Left renal cortex interstitium (tissue), 4 donors: ENCODE results near the gene PPP6R2. TPM values are rescaled to one million over a fixed set of nuclear protein-coding genes. Genes with fewer than 3 reads are reported as not detected.
"Not testable (repeated sequence)": the region's sequence is repeated elsewhere in the genome, so short reads cannot be mapped to it uniquely, and the experiment has no call there.

Experiments used
- DNase-seq, 4 donors: peaks; one replicate each; pipeline ENCODE4 v3.0.0-alpha.2; 2013; ENCODE audit warnings: low read depth in 4 of 4, low spot score in 2 of 4, missing footprints in 1 of 4
- polyA plus RNA-seq, 4 donors: library from polyadenylated mRNA; unstranded; fragments of 120-200 nt; gene quantifications; one replicate each; pipeline ENCODE4 v1.2.1, GENCODE V29; 2013; ENCODE audit not compliant: insufficient read length in 4 of 4

Gene PPP6R2
- polyA plus RNA-seq, 4 donors = 33.0 to 61.1 (median 46.3) TPM

DNA sequence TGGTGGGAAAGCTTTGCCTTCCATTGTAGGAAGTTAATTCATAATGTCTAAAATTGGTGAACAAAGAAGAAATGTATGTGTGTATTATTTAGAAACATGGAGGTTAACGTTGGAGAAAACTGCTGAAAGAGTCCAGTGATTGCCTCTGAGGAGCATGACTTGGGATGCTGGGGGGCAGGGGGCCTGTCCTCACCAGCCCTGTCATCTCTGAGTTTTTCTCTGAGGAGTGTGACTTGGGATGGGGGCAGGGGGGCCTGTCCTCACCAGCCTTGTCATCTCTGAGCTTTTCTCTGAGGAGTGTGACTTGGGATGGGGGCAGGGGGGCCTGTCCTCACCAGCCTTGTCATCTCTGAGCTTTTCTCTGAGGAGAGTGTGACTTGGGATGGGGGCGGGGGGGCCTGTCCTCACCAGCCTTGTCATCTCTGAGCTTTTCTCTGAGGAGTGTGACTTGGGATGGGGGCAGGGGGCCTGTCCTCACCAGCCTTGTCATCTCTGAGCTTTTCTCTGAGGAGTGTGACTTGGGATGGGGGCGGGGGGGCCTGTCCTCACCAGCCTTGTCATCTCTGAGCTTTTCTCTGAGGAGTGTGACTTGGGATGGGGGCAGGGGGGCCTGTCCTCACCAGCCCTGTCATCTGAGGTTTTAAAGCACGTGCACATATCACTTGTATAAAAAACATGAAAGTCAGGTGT is 54.4 kb downstream of the PPP6R2 start:
- DNase-seq = not testable (repeated sequence)

DNA sequence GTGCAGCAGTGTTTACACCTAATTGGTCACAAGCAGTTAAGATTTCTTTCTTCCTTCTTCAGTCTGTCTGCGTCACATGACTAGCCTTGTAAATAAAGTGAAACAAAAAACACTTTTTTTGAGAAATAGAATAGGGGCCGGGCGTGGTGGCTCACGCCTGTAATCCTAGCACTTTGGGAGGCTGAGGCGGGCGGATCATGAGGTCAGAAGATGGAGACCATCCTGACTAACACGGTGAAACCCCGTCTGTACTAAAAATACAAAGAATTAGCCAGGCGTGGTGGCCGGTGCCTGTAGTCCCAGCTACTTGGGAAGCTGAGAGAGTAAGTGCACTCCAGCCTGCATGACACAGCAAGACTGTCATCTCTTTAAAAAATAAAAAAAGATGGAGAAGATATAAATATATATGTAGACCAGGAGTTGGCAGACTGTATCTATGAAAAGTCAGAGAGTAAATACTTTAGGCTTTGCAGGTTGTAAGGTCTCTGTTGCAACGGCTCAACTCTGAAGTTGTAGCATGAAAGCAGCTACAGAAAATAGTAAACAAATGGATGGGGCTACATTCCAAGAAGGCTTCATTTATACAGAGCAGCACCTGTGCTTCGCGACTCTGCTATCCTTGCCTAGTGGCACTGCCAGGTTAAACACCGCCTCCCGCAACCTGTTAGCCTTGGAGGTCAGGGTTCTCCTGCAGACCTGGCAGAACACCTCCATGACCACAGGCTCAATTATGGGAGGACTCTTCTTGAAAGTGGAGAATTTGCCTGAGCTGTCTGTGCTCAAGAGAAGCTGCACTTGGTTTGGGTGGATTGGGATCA is 55.9 kb downstream of the PPP6R2 start:
- no peak for DNase-seq

DNA sequence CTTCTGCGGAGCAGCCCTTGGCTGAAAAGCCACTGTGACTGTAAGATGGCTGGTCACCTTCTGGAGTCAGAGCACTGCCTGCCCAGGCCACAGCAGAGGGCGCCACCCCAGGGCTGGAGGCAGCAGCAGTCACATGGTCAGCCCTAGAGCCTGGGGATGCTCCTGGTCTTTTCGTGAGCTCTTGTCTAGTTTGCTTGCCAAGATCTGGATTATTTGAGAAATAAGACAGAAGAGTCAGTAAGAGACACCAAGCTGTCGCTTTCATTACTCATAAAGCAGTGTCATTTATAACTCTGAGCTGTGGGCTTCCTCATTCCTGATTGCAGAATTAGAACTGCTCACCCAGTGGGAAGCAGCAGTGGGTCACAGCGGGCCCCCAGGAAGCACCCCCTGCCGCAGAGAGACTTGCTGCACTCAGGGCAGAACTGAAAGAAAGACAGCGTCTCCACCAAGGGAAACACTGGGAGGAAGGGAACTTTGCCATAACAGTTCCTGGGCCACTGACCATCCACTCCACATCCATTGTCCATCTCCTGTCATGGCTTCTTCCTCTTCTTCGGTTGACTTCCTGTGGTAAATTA is 56.7 kb downstream of the PPP6R2 start:
- no peak for DNase-seq

DNA sequence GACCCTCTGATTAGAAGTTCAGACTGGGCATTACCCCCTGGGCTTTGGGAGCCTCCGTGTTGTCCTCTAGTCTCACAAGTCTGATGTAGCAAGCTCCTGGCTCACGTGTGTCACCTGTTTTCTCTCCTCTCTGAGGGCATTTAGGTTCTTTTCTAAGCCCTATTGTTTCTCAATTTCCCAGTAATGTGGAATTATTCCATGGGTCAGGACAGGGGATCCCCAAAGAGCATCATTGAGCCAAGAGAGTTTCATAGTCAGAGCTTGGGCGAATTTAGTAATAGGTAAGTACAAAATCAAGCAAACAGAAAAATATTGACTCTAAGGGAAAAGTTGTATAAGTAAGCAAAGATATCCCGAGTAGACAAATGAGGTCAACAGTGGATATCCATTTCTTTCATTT is 57.3 kb downstream of the PPP6R2 start:
- DNase-seq = no peak

DNA sequence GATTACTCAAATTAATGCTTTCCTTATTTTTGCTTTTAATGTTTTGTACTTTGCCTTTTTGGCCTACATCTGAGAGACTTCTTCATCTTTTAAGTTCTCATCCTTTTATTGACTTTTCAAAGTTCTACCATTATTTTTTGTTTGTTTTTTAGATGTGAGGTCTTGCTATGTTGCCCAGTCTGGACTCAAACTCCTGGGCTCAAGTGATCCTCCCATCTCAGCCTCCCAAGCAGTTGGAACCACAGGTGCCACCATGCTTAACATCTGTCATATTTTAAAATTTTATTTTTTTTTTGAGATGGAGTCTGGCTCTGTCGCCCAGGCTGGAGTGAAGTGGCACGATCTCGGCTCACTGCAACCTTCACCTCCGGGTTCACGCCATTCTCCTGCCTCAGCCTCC is 57.8 kb downstream of the PPP6R2 start:
- no peak for DNase-seq

DNA sequence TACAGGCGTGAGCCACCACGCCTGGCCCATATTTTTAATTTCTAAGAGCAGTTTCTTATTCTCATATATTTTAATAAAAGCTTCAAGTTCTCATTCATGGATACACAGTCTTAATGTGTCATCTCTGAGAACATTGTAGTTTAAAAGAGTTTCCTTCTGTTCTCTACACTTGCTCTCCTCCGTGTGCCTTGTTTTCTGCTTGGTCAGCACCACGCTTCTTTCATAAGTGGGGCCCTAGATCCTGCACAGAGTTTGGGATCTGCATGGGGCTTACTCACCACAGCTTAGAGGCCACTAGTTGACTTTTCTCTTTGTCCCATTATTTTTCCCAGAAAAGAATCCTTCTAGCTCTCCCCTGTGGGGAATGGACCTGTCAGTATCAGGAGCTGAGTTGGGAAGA is 58.8 kb downstream of the PPP6R2 start:
- no peak for DNase-seq

DNA sequence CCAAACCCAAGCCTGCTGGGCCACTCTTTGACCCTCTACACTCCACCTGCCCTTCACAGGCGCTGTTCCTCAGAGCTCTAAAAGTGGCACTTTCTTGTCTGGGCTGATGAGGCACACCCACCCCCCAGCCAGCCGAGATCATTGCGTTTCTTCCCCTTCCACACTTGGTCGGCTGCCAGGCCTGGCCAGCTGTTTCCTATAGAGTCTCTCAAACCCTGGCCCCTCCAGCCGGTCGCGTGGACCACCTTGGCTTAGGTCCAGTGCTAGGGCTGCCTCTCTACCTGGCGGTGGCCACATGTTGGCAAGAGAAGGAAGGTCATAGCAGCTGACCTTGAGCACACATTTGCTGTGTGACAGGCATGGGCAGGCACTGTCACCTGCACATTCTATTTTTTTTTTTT is 60.6 kb downstream of the PPP6R2 start:
- DNase-seq = no peak

DNA sequence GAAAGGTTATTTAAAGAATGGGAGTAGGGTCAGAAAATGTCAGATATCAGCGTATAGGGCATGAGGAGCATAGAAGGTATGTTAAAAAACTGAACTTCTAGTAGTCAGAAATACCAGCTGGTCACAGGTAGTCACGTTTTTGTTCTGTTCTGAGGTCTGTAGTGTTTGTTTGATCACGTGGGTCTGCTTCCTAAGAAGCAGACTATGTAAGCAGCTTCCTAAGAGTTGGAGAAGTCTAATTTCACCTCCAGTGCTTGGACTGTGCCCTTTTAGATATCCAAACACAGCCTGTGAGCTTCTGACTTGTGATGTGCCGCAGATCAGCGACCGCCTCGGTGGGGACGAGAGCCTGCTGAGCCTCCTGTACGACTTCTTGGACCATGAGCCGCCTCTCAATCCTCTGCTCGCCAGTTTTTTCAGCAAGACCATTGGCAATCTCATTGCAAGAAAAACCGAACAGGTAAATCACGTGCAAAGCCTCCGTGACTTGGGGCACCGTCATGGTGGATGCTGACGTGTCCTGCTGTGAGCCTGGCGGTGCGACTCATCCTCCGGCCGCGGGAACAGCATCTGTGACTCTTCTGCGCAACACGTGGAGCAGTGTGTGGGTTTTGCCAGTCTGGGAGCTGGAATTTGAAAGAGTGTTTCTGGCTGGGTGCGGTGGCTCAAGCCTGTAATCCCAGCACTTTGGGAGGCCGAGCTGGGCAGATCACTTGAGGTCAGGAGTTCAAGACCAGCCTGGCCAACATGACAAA is 63.5 kb downstream of the PPP6R2 start:
- no peak for DNase-seq

DNA sequence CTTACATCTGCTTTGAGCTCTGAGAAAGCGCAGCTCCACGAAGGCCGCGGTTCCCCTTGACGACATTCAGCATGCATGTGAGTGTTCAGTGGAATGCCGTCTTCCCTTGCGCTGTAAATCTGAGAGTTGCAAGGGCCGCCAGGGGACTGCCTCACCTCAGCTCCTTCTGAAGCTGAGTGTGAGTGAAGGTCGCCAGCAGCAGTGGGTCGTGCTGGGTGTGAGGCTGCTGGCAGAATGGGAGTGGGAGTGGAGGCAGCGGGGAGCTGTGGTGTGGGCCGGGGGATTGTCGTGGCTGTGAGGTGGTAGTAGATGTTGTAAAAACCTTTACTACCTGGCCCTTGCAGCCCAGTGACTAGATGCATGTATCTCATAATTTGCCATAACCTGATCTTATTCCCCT is 65.2 kb downstream of the PPP6R2 start:
- DNase-seq = no peak

DNA sequence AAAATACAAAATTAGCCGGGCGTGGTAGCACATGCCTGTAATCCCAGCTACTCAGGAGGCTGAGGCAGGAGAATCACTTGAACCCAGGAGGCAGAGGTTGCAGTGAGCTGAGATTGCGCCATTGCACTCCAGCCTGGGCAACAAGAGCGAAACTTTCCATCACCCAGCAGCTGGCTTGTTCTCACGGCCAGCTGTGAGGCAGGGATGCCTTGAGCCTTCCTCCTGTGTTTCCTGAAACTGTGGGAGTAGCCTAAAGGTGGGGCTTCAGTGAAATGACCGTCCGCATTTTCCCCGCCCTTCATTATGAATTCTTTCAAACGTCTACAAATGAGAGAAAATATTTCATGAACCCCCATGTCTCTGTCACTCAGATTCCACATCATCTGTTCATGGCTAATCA is 65.8 kb downstream of the PPP6R2 start:
- not testable (repeated sequence) for DNase-seq

DNA sequence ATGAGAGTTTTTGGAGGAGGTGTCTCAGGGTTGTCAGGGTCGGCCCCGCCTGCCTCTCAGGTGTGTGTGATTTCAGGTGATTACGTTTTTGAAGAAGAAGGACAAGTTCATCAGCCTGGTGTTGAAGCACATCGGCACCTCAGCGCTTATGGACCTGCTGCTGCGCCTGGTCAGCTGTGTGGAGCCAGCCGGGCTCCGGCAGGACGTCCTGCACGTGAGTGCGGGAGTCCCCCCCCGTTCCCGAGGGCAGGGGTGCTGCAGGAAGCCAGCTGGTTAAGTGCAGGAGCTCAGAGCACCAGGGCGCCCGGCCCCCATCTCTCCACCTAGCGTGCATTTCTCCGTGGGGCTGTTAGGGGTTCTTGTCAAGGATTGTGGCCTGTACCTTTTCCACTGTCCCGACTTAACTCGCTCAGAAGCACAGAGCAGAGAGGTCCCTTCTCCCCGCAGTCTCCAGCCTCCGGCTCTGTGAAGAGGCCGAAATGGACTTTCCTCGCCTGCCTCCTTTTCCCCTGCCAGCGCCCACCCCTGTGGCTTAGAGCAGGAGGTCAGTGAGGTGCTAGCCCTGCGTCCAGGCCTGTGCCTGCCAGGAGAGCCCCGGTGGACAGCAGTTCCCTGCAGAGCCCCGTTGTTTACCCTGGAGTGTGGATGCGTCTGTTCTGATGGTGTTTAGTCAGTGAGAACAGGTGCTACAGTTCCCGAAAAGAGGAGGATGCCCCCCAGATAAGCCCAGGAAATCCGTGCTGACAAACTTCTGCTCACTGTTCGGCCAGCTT is 71.5 kb downstream of the PPP6R2 start:
- no peak for DNase-seq

DNA sequence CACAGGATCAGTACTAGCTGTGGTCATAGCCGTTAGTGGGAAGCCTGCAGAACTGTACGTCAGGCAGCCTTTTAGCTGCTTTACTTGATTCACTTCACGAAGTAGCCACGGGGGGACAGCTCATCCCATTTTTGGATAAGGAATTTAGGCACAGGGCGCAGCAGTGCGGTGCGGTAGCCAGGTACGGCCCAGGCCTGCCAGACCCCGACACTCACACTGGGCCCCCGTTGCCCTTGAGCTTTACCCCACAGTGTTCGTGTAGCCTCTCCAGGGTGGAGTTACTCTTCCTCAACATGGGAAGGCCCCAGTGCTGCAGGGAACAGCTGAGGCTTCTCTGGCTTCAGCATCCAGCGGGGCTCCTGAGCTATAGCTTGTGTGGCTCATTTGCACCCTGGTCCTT is 72.3 kb downstream of the PPP6R2 start:
- no peak for DNase-seq

DNA sequence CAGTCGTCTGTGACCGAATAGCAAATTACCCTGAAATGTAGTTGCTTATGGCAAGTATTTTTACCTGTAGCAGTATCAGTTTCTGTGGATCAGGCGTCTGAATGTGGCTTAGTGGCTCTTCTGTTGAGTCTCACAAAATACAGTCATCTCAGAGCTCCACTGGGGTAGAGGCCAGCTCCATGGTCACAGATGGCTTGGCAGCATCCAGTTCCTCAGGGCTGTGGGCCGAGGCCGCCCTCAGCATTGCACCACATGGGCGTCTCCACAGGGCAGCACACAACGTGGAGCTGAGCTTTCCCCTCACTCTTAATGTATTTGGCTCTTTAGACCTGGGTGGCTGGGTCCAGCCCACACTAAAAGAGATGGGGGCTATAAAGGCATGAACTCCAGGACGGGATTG is 73.9 kb downstream of the PPP6R2 start:
- DNase-seq = no peak

DNA sequence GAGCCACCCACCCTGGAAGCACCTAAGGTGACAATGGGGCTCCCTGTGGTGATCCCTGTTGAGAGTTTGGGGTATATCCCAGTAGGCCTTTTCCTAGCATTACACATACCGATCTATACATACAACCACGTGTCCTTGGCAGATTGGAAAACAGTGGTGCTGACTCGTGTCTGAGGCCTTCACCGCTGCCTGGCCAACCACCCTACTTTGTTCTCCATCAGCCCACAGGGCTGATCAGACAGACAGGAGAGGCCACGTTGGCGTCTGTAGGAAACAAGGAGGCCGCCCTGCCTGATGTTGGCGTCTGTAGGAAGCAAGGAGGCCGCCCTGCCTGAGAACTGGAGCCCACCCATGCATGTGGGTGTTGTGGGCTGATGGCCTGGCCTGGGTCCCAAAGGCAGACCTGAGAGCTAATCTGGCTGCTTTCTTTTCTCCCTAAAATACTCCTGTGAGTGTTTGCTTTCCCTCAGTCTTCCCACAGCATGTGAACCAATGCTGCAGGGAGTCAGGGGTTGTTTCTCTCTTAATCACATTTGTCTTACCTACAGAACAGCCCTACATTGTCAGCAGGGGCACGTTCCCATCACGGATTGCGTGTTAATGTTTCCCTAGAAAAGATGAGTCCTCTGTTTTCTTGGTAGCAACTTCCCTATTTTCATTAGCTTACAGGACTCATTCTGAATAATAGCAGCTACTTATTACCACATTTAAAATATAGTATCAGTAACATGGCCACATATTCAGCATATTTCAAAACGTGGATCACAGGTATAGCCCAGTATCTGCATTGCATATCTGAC is 74.5 kb downstream of the PPP6R2 start:
- DNase-seq = no peak

DNA sequence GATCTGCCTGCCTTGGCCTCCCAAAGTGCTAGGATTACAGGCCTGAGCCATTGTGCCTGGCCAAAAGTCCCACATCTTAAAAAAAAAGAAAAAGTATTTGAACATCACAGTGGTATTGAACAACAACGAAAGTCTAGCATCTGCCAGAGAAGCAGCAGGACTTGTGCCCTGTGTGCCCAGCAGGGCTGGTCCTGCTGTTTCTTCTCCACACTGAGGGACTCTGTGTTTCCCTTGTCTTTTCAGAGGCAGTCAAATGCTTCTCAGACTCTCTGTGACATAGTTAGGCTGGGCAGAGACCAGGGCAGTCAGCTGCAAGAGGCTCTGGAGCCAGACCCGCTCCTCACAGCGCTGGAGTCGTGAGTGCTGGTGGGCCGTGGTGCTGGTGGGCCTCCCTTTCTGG is 75.5 kb downstream of the PPP6R2 start:
- no peak for DNase-seq

DNA sequence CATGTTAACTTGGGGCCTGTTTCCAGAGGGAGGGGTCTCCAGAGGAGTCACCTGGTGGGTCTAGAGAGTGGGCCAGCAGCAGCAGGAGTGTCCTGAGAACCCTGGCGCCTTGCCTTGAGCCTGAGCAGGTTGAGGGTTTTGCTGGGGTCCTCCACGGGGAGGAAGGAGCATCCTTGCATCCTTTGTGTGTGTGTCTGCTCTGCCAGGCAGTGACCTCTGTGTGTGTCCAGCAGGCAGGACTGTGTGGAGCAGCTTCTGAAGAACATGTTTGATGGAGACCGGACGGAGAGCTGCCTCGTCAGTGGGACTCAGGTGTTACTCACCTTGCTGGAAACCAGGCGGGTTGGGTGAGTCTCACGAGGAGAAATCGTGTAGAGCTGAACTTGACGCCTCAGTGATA is 76.0 kb downstream of the PPP6R2 start:
- DNase-seq = no peak

DNA sequence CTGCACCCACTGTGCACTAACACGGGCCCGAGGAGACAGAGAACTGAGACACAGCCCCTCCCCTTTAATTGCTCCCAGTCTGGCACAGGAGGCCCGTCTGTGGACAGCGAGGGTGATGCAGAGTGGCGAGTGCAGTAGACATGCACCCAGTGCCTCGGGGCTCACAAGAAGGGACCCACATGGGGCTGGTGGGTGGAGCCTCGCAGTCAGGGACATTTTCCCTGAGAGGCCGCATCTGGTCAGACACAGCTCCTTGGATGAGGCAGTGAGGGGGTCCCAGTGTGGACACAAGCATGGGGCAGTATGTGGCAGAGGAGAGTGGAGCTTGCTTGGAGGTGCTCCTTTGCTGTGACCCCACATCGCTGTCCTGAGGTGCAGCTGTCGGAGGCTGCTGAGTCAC is 76.9 kb downstream of the PPP6R2 start:
- DNase-seq = no peak

DNA sequence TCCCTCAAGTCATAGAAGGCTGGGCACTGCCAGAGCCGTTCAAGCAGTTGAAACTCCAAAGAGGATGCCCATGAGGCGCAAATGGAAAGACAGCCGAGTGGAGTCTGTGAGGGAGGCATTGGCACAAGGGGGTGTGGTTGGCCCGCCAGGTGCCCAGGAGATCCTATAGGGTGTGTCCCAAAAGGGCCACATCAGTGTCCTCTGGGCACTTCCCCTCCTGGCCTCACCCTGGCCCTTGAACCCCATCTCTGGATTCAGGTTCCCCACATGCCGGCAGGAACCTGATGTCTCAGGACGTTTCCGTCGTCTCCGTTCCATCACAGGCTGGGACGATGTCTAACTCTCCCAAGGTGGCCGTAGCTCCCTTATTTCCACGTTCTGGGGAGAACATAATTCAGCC is 77.5 kb downstream of the PPP6R2 start:
- no peak for DNase-seq

DNA sequence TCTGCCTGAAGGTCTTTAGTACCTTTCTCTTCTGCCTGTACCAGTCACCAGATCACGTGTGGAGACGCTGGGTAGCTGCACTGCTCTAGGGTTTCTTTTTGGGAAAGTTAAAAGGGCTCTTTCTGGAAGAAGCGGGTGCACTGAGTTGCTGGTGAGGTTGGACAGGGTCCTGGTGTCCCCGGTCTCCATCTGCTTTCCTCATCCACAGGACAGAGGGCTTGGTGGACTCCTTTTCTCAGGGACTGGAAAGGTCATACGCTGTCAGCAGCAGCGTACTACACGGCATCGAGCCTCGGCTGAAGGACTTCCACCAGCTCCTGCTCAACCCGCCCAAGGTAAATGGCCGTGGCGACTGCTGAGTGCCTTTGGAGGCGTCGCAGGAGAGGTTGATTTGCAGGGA is 78.9 kb downstream of the PPP6R2 start:
- DNase-seq = no peak
